Measurements from ENCODE around the gene GSAP.

GSAP gene

DNA sequence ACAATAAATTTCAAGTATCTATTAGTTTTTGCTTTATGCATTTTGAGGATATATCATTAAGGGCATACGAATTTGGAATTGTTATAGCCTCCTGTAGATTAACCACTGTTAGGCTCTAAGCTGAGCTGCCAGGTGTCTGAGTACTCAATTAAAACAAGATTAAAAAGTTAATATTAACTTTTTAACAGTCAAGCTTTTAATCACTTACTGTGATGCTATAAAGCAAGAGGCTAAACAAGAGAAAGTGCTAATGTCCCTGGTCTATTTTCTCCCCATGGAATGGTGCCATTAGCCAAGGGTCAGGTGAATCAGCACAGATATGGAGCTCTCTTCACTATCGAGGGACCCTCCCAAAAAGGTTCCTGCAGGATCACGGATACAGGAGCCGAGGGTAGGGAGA is 9.7 kb downstream of the GSAP start:
- DNase-seq (ENCODE audit: low read depth) = no peak

- DNase-seq (ENCODE audit: low read depth) = no peak
These were observed 11.5 kb downstream of the GSAP start for GRCh38 chr7:77404641-77405040.

- DNase-seq (ENCODE audit: low read depth) = no peak
These were observed 12.2 kb downstream of the GSAP start for GRCh38 chr7:77403957-77404356.

DNA sequence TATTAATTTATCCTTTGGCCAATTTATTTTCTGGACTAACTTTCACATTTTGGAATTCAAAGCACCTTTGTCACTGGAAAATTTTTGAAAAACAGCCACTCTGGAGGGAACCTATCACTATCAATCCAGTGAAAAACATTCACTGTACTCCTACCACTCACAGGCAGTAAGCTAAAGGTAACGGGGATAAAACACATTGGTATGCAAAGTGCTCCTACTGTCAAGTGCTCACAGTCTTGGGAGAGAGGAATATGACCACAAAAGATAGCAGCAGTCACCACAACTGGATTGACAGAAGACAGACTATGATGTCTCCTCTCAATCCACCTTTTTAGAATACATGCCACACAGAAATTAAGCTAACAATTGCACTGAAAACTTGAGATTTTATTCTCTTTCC is 13.3 kb downstream of the GSAP start:
- no peak for DNase-seq (ENCODE audit: low read depth)

GRCh38 chr7:77401002-77401401 is 15.1 kb downstream of the GSAP start:
- no peak for DNase-seq (ENCODE audit: low read depth)

DNA sequence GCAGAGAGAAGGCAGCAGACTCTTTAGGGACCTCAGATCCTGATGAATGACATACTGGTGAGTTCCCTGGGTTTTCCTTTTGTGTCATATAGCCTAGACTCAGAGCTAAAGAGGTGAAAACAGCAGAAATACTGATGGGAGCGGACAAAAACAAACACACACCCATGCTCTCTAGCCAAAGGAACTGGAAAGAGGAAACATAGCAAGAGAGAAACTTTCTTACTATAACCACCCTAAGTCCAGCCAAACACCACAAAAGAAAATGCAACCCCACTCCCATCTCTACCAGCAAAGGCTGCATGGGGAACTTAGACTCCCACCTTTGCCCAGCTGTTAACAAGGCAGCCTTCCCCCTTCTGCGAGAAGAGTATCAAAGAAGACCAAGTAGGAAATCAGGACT is 16.3 kb downstream of the GSAP start:
- no peak for DNase-seq (ENCODE audit: low read depth)

DNA sequence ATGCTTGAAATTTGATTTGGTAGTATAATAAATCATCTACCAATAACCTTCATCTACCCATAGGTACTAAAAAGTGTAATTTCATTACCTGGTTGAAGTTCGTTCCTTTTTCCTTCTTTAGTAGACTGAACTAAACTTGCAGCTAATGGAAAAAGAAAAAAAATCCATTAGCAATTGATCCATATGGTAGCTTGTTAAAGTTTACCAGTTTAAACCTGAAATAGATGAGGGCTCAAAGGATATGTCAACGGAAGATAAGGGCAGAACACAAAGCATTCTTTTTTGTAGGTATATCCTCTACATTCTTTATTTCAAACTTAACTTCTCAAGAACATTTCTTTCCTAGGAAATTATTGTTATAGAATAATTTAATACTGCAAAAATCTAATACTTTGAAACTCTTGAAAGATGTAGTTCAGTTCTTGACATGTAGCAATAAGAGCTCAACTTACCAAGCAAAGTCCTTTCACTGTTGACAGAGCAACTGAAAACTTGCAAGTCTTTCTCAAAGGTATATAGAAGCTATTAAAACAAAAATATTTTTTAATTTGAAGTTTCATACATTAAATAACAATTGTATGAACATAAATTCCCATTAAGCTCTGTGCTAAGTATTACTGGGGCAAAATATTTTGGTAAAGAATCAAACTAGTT is 19.1 kb downstream of the GSAP start:
- no peak for DNase-seq (ENCODE audit: low read depth)

DNA sequence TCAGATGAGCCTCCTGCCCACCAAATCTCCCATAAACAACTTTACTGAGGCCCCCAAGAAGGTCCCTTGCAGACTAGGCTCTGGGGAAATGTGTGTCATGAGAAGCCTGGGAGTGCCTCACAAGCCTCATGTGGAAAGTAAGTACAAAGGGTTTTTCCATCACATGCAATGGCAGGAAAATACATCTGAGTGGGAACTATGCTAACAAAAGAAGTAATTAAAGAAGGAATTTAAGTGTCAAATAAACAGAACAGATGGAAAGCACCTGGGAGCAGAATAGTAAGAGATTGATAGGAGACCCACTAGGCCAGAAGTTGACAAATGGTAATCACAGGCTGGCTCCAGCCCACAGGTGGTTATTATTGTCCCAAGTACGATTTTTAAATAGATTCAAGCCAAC is 20.5 kb downstream of the GSAP start:
- no peak for DNase-seq (ENCODE audit: low read depth)

GRCh38 chr7:77393954-77394353 is 22.2 kb downstream of the GSAP start:
- no peak for DNase-seq (ENCODE audit: low read depth)

DNA sequence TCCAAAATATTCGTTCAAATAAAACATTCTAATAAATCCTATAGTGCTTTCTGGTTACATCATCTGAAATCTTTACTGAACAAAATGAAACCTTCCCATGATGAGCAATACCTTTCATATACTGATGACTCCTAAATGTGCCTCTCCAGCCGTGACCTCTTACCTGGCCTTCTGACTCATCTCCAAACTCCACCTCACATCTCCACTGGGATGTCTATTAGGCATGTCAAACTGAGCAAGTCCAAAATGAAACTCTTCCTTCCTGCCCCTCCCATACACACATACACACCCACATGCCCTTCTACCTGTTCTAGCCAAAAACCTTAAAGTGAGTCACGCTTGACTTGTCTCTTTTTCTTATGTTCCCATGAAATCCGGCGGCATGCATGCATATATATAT is 22.9 kb downstream of the GSAP start:
- DNase-seq (ENCODE audit: low read depth) = peak; percentile 50

GRCh38 chr7:77391230-77391629 is 24.9 kb downstream of the GSAP start:
- no peak for DNase-seq (ENCODE audit: low read depth)

GRCh38 chr7:77388055-77388641 is 28.0 kb downstream of the GSAP start:
- no peak for DNase-seq (ENCODE audit: low read depth)

GRCh38 chr7:77386165-77386822 is 29.9 kb downstream of the GSAP start:
- no peak for DNase-seq (ENCODE audit: low read depth)

GRCh38 chr7:77383333-77383740 is 32.8 kb downstream of the GSAP start:
- no peak for DNase-seq (ENCODE audit: low read depth)

- DNase-seq (ENCODE audit: low read depth) = no peak
These were observed 33.6 kb downstream of the GSAP start for GRCh38 chr7:77382532-77382931.

GRCh38 chr7:77378584-77378983 is 37.6 kb downstream of the GSAP start:
- no peak for DNase-seq (ENCODE audit: low read depth)

GRCh38 chr7:77370606-77371005 is 45.5 kb downstream of the GSAP start:
- no peak for DNase-seq (ENCODE audit: low read depth)

GRCh38 chr7:77368974-77369373 is 47.2 kb downstream of the GSAP start:
- no peak for DNase-seq (ENCODE audit: low read depth)

DNA sequence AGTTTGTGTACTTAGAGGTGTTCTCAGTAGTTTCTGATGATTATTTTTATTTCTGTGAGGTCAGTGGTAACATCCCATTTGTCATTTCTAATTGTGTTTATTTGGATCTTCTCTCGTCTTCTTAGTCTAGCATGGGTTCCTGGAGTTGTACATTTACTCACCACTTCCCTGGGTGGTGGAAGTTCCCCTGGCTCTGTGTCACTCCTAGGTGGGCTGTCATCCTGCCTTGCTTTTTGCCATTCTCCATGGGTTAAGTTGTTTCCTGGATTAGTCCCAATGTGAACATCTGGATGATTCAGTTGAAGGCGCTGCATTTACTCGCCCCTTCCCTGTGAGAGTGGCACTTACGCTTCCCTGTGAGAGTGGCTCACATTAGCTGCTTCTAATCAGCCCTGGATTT is 48.2 kb downstream of the GSAP start:
- no peak for DNase-seq (ENCODE audit: low read depth)

DNA sequence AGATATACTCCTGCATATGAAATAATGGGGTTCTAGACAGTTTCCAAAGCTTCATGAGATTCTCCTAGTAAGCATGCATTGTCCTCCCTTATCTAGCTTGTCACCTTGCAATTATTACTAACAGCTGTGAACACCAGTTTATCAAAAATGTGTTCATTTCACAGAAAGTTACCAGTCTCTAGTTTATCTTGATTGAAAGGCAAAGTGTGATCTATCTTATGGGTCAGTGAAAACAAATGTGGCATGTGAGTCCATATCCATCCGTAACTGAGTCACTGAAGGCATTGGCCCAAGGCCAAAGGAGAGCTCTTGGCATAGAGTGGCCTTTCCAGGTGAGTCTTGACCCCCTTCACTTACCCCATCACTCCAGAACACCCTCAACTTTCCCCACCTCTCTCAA is 53.2 kb downstream of the GSAP start:
- no peak for DNase-seq (ENCODE audit: low read depth)

GRCh38 chr7:77360969-77361368 is 55.2 kb downstream of the GSAP start:
- DNase-seq (ENCODE audit: low read depth) = no peak

- no peak for DNase-seq (ENCODE audit: low read depth)
These were observed 56.0 kb downstream of the GSAP start for GRCh38 chr7:77360104-77360503.

GRCh38 chr7:77359599-77359998 is 56.5 kb downstream of the GSAP start:
- DNase-seq (ENCODE audit: low read depth) = no peak

- DNase-seq (ENCODE audit: low read depth) = no peak
These were observed 61.2 kb downstream of the GSAP start for GRCh38 chr7:77354914-77355313.
